K562 (cell line): ENCODE measurements around the gene NAA15. TPM values are rescaled to one million over a fixed set of nuclear protein-coding genes. Genes with fewer than 3 reads are reported as not detected.
A peak's percentile ranks its signal among the peaks of the same experiment; 100 is the strongest.

ENCODE experiments used
- CBX2 ChIP-seq: fragments of 200-600 bp; sonication (generic); IDR thresholded peaks from one replicate; pipeline ENCODE4 v1.6.1; 2012; ENCODE audit warnings: mild to moderate bottlenecking, low read length, inconsistent platforms; ENCODE audit not compliant: insufficient read depth, poor library complexity, severe bottlenecking
- ETV1 ChIP-seq: fragments of 450-650 bp; conservative IDR thresholded peaks from 2 replicates; pipeline ENCODE4 v1.6.1; 2016; ENCODE audit warnings: missing genetic modification characterization, control low read depth, low read depth, missing compliant biosample characterization
- HDAC2 ChIP-seq: fragments of 450-650 bp; IDR thresholded peaks from 2 replicates; pipeline ENCODE4 v1.6.1; 2016; ENCODE audit warnings: mild to moderate bottlenecking
- HMGN3 ChIP-seq: IDR thresholded peaks from 2 replicates; pipeline ENCODE4 v1.6.1; 2011; ENCODE audit warnings: borderline replicate concordance, low read depth, mild to moderate bottlenecking, mixed read lengths, low read length; ENCODE audit not compliant: insufficient read length; ENCODE audit errors: extremely low read depth
- HOXB6 ChIP-seq: fragments of 250-450 bp; sonication (Bioruptor Pico); IDR thresholded peaks from 2 replicates; pipeline ENCODE4 v1.5.1; 2022; ENCODE audit warnings: mild to moderate bottlenecking, borderline replicate concordance
- IFI16 ChIP-seq: fragments of 250-450 bp; sonication (Bioruptor Pico); IDR thresholded peaks from 2 replicates; pipeline ENCODE4 v2.1.2; 2022; ENCODE audit warnings: mild to moderate bottlenecking, inconsistent platforms
- KLF1 ChIP-seq: fragments of 450-650 bp; IDR thresholded peaks from 2 replicates; pipeline ENCODE4 v1.6.1; 2016; ENCODE audit warnings: missing genetic modification characterization, missing compliant biosample characterization
- MEF2A ChIP-seq: IDR thresholded peaks from 2 replicates; pipeline ENCODE4 v1.6.1; 2011; ENCODE audit warnings: low read depth, mild to moderate bottlenecking, low read length, moderate library complexity; ENCODE audit not compliant: control insufficient read depth
- NFIX ChIP-seq: fragments of 250-450 bp; sonication (Bioruptor Pico); IDR thresholded peaks from 2 replicates; pipeline ENCODE4 v1.4.0; 2020; ENCODE audit warnings: low read depth, mild to moderate bottlenecking, moderate library complexity
- POLR2A ChIP-seq: fragments of 450-650 bp; conservative IDR thresholded peaks from 2 replicates; pipeline ENCODE4 v1.6.1; 2016
- SMARCE1 ChIP-seq: fragments of 450-650 bp; IDR thresholded peaks from 2 replicates; pipeline ENCODE4 v1.7.1; 2016; ENCODE audit warnings: mild to moderate bottlenecking
- TEAD1 ChIP-seq, 2 experiments: fragments of 450-650 bp in 1 of 2; sonication (generic) in 1 of 2; formaldehyde crosslinking; IDR thresholded peaks; 2 replicates each; pipeline versions ENCODE4 v1.4.0 to v1.8.0; 2020 to 2022; ENCODE audit warnings: mild to moderate bottlenecking in 2 of 2, missing genetic modification reagents in 1 of 2
- THAP12 ChIP-seq: fragments of 250-450 bp; sonication (Bioruptor Pico); IDR thresholded peaks from 2 replicates; pipeline ENCODE4 v1.9.0; 2021; ENCODE audit warnings: mild to moderate bottlenecking, inconsistent platforms
- ZKSCAN3 ChIP-seq: fragments of 250-450 bp; sonication (Bioruptor Pico); IDR thresholded peaks from 2 replicates; pipeline ENCODE4 v1.4.0; 2020
- ZZZ3 ChIP-seq: fragments of 450-650 bp; IDR thresholded peaks from 2 replicates; pipeline ENCODE4 v1.6.1; 2016; ENCODE audit warnings: antibody characterized with exemption, mild to moderate bottlenecking, moderate library complexity
- polyA plus RNA-seq, 8 experiments: library from polyadenylated mRNA; depleted of rRNA in 4 of 8; stranded (reverse) in 5 of 8; unstranded in 3 of 8; fragments of >200 nt; fragmentation: Nextera tagmentation in 2 of 8; fragmentation: Illumina TruSeq in 1 of 8; extraction: Ambion mirVana in 2 of 8; extraction: Trizol in 1 of 8; gene quantifications; 2 replicates each; pipeline versions ENCODE4 v1.2.1 to v1.2.3, GENCODE V29; 2011 to 2014; ENCODE audit warnings: inconsistent platforms in 1 of 8, missing spikeins in 1 of 8
- total RNA-seq, 7 experiments: library from RNA; depleted of rRNA in 6 of 7; stranded (reverse); fragments of >200 nt in 6 of 7; fragmentation: Illumina TruSeq in 2 of 7; extraction: Trizol in 2 of 7; gene quantifications; 2 replicates each; pipeline versions ENCODE4 v1.2.1 to v1.2.3, GENCODE V29; 2011 to 2021; ENCODE audit warnings: low replicate concordance in 1 of 7
- TF ChIP-seq, protein P1 (sequence below): sonication (generic); formaldehyde crosslinking; IDR thresholded peaks from 2 replicates; pipeline ENCODE4 v1.8.1; 2023; ENCODE audit warnings: mild to moderate bottlenecking, missing genetic modification reagents
- TF ChIP-seq, protein P2 (sequence below): fragments of 250-450 bp; sonication (Bioruptor Pico); IDR thresholded peaks from 2 replicates; pipeline ENCODE4 v1.8.0; 2021; ENCODE audit warnings: moderate library complexity, mild to moderate bottlenecking, inconsistent platforms
- TF ChIP-seq, protein P3 (sequence below): fragments of 450-650 bp; conservative IDR thresholded peaks from 2 replicates; pipeline ENCODE4 v1.6.1; 2016; ENCODE audit warnings: missing genetic modification characterization, low read depth, mild to moderate bottlenecking, control low read depth, missing compliant biosample characterization
- TF ChIP-seq, protein P4 (sequence below): fragments of 250-450 bp; sonication (Bioruptor Pico); IDR thresholded peaks from 2 replicates; pipeline ENCODE4 v1.4.0; 2020; ENCODE audit warnings: mild to moderate bottlenecking

NAA15 gene
- total and polyA plus RNA-seq, 9 of the 15 experiments (the other 6 are each of a cell fraction or from before 2014, with no cell fraction given), result 37.8 to 117 (median 63.2) TPM

GRCh38 chr4:139295206-139295941, 5.9 kb upstream of the NAA15 start (continued):
- TF ChIP-seq, protein P1, sequence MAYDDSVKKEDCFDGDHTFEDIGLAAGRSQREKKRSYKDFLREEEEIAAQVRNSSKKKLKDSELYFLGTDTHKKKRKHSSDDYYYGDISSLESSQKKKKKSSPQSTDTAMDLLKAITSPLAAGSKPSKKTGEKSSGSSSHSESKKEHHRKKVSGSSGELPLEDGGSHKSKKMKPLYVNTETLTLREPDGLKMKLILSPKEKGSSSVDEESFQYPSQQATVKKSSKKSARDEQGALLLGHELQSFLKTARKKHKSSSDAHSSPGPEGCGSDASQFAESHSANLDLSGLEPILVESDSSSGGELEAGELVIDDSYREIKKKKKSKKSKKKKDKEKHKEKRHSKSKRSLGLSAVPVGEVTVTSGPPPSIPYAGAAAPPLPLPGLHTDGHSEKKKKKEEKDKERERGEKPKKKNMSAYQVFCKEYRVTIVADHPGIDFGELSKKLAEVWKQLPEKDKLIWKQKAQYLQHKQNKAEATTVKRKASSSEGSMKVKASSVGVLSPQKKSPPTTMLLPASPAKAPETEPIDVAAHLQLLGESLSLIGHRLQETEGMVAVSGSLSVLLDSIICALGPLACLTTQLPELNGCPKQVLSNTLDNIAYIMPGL (CRISPR knock-in tag), result no peak; the same call in 1 of the 2 replicates
- TF ChIP-seq, protein P2, sequence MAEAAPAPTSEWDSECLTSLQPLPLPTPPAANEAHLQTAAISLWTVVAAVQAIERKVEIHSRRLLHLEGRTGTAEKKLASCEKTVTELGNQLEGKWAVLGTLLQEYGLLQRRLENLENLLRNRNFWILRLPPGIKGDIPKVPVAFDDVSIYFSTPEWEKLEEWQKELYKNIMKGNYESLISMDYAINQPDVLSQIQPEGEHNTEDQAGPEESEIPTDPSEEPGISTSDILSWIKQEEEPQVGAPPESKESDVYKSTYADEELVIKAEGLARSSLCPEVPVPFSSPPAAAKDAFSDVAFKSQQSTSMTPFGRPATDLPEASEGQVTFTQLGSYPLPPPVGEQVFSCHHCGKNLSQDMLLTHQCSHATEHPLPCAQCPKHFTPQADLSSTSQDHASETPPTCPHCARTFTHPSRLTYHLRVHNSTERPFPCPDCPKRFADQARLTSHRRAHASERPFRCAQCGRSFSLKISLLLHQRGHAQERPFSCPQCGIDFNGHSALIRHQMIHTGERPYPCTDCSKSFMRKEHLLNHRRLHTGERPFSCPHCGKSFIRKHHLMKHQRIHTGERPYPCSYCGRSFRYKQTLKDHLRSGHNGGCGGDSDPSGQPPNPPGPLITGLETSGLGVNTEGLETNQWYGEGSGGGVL (CRISPR knock-in tag), result no peak
- TF ChIP-seq KLF1, result peak; percentile 86
- TF ChIP-seq HOXB6 (CRISPR knock-in tag), result no peak
- TF ChIP-seq HMGN3, result peak; percentile 84
- peak; percentile 41 to 79 for TF ChIP-seq TEAD1 (CRISPR knock-in tag; IDR thresholded peaks at IDR 0.05)
- TF ChIP-seq, protein P3, sequence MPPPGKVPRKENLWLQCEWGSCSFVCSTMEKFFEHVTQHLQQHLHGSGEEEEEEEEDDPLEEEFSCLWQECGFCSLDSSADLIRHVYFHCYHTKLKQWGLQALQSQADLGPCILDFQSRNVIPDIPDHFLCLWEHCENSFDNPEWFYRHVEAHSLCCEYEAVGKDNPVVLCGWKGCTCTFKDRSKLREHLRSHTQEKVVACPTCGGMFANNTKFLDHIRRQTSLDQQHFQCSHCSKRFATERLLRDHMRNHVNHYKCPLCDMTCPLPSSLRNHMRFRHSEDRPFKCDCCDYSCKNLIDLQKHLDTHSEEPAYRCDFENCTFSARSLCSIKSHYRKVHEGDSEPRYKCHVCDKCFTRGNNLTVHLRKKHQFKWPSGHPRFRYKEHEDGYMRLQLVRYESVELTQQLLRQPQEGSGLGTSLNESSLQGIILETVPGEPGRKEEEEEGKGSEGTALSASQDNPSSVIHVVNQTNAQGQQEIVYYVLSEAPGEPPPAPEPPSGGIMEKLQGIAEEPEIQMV (tag), result no peak
- no peak for TF ChIP-seq HDAC2
- no peak for TF ChIP-seq ZZZ3
- peak; percentile 35; the same call in 1 of the 2 replicates for TF ChIP-seq THAP12 (CRISPR knock-in tag)
- TF ChIP-seq CBX2, result no peak
- no peak for TF ChIP-seq SMARCE1
- TF ChIP-seq, protein P4, sequence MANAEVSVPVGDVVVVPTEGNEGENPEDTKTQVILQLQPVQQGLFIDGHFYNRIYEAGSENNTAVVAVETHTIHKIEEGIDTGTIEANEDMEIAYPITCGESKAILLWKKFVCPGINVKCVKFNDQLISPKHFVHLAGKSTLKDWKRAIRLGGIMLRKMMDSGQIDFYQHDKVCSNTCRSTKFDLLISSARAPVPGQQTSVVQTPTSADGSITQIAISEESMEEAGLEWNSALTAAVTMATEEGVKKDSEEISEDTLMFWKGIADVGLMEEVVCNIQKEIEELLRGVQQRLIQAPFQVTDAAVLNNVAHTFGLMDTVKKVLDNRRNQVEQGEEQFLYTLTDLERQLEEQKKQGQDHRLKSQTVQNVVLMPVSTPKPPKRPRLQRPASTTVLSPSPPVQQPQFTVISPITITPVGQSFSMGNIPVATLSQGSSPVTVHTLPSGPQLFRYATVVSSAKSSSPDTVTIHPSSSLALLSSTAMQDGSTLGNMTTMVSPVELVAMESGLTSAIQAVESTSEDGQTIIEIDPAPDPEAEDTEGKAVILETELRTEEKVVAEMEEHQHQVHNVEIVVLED, result no peak
- TF ChIP-seq IFI16 (CRISPR knock-in tag), result no peak
- TF ChIP-seq POLR2A, result peak; percentile 93
- TF ChIP-seq NFIX (CRISPR knock-in tag), result no peak
- TF ChIP-seq ETV1 (tag), result peak; percentile 100
- no peak for TF ChIP-seq ZKSCAN3 (CRISPR knock-in tag)
- TF ChIP-seq MEF2A, result no peak; the same call in 1 of the 2 replicates
